HG02763 (cell line): ENCODE data around the gene MCHR1.
A peak's percentile ranks its signal among the peaks of the same experiment; 100 is the strongest.

Experiments
- ATAC-seq: cut with Tn5 transposase; IDR thresholded peaks from one replicate; pipeline ENCODE4 v1.9.1; 2021; ENCODE audit warnings: mild to moderate bottlenecking, moderate library complexity; ENCODE audit not compliant: unreplicated experiment

Gene MCHR1, protein sequence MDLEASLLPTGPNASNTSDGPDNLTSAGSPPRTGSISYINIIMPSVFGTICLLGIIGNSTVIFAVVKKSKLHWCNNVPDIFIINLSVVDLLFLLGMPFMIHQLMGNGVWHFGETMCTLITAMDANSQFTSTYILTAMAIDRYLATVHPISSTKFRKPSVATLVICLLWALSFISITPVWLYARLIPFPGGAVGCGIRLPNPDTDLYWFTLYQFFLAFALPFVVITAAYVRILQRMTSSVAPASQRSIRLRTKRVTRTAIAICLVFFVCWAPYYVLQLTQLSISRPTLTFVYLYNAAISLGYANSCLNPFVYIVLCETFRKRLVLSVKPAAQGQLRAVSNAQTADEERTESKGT

DNA sequence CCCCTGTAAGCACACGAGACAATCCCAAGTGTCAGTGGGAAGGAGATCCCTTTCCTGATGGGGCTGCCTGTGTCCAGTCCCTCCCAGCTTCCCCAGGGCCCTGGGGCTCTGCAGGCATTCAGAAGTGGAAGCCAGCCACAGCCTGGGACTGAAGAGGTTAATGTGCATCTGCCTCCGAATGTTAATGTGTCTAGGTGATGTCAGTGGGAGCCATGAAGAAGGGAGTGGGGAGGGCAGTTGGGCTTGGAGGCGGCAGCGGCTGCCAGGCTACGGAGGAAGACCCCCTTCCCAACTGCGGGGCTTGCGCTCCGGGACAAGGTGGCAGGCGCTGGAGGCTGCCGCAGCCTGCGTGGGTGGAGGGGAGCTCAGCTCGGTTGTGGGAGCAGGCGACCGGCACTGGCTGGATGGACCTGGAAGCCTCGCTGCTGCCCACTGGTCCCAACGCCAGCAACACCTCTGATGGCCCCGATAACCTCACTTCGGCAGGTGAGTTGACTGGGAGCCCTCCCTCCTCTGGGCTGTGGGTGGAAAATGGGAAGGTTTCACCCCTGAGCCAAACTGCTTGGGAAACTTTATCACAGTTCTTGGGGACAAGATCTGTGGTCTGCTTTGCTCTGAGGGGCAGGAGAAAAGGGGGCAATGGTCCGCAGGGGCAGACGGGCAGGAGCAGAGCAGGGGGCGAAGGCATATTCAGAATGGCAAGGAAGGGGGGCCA is at the start of gene MCHR1:
TSS of gene MCHR1 (plus strand) at position 236 of the 715 bp plus-strand sequence. CDS start at position 405, 169 bp downstream.
- no peak for ATAC-seq

DNA sequence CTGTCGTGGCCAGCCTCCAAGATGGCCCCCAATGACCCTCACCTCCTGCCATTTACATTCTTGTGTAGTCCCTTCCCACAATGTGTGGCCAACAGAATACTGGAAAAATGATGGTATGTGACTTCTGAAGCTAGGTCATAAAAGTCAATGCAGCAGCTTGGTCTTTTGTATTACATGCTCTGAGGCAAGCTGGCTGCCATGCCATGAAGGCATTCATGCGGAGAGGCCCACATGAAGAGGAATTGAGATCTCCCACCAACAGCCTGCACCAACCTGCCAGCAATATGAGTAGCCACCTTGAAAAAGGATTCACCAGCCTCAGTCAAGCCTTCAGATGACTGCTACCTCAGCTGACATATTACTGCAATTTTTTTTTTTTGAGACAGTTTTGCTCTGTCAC is 47.4 kb upstream of the MCHR1 start:
- no peak for ATAC-seq

DNA sequence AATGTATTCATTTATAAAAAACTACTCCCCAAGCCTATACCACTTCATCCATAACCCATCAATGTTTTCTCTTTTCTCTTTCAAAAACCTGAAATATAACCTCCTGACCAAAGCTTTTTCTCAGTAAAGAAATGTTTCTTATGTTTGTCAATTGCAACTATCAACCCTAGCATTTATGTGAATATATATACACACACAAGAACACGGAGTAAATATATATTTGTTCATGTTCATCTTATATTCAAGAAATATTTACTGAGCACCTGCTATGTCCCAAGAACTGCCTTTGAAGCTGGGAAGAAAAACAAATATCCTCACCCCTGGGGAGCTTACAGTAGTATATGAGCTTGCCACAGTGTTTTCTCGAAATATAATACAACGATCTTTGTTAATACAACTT is 46.2 kb upstream of the MCHR1 start:
- ATAC-seq, result no peak

DNA sequence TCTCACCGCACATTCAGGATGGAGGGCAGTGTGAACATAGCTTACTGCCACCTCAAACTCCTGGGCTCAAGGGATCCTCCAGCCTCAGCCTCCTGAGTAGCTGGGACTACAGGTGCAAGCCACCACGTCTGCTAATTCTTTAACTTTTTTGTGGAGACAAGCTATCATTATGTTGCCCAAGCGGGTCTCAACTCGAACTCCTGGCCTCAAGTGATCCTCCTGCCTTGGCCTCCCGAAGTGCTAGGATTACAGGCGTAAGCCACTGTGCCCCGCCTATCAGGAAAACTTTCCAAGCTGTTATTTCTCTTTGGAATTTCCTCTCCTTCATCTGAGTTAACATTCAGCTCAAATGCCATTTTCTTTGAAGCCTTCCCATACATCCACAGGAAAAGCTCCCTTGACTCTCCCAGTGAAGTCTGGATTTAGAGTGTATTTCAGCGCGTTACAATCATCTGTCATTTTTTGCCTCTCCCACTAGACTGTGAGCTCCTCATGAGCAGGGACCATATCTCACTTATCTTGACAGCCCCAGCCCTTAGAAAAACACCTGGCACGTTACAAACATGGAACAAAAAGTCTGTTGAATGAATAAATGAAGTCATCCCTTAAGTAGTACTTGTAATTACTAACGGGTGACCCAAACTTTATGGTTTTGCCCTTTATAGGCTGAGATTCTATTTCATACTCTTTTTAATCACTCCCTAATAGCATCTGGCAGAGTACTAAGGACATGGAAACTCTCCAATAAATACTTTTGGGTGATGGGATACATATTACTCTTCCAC is 45.0 kb upstream of the MCHR1 start:
- no peak for ATAC-seq

DNA sequence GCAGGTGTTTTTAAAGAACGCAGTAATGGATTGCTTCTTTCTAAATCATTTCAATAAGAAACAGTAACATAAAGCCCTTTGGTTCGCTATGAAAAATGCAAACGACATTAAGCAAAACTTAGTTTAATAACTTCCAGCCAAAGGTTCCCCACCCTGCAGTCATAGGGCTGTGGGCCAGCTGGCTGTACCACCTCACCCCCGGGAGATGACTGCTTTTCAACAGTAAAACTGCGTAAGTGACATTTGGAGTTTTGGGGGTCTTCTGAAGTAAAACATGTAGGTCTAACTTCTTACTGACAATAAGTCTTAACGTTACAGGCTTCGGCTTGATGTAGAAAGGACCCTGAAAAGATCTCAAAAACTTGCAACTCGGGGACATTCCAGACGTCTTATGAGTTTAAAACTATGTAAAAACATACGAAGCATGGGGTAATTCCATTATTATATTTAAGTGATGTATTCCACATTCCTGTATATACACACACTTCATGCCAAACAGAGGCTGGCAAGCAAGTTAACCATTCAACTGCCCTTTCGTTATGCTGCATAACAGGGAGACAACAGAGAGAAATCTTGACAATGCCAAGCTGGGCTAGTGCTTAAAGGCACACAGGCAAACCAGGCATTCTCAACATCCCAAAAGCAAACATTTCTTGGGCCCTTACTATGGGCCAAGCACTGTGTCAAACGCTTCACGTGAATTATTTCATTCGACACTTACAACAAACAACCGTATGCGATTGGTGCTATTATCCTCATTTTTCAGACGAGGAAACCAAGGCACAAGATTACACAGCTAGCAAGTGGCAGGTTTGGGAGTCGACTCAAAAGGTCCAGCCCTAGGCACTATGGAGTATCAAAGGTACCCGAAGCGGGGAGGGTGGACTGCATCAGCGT is 44.0 kb upstream of the MCHR1 start:
- no peak for ATAC-seq

DNA sequence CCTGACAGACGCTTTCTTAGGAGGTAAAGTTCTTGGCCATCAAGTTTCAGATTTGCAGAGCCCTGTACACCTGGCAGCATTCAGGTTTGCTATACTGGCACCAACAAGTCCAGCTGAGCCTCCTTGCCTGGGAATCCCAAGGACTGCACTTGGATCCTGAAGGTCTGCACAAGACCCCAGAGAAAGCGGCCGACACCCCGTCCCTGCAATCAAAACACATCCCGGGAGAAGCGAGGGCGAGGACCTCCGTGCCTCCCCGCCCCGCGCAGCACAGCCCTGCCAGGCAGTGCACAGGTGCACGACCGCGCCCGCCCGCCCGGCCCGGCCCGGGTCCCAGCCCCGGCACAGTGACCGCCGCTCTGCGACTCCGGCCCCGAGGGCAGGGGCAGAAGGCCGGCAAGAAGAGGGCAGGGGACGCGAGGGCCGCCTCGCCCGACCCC is 43.3 kb upstream of the MCHR1 start:
- peak; percentile 10 for ATAC-seq

DNA sequence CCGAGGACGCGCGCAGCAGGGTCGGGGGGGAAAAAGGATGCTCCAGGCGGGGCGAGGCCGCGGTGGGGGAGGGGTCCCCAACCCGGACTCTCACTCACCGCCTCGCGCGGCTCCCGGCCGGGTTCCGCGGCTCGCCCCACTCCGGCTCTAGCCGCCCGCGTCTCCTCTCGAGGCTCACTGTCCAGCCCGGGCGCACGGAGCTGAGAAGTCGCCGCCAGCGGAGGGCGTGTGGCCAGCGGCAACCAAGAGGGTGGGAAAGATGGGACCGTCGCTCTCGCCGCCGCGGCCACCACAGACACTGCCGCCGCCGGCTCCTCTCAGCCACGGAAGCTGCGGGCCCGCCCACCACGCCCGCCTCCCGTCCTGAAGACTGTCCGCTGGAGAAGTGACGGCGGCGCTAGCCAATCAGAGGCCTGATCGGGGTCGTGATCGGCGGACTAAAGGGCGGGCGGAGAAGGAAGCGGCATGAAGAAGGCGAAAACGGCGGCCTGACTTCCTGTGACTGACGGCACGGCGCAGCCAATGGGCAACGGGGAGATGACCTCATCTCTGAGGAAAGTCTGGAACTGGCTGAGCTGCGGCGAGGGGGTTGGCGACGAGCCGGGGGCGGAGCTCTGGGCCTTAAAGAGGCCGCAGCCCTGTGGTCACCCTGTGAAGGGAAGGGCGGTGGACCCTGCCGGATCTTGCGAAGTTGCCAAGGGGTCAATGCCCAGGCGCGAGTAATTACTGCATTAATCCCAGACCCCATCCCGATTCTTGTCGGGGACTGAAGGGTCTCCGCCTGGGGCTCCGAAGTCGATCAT is 42.7 kb upstream of the MCHR1 start, which contains the start of gene MRTFA:
TSS of gene MRTFA (minus strand) at position 340 of the 803 bp plus-strand sequence.
- ATAC-seq, result peak; percentile 91

DNA sequence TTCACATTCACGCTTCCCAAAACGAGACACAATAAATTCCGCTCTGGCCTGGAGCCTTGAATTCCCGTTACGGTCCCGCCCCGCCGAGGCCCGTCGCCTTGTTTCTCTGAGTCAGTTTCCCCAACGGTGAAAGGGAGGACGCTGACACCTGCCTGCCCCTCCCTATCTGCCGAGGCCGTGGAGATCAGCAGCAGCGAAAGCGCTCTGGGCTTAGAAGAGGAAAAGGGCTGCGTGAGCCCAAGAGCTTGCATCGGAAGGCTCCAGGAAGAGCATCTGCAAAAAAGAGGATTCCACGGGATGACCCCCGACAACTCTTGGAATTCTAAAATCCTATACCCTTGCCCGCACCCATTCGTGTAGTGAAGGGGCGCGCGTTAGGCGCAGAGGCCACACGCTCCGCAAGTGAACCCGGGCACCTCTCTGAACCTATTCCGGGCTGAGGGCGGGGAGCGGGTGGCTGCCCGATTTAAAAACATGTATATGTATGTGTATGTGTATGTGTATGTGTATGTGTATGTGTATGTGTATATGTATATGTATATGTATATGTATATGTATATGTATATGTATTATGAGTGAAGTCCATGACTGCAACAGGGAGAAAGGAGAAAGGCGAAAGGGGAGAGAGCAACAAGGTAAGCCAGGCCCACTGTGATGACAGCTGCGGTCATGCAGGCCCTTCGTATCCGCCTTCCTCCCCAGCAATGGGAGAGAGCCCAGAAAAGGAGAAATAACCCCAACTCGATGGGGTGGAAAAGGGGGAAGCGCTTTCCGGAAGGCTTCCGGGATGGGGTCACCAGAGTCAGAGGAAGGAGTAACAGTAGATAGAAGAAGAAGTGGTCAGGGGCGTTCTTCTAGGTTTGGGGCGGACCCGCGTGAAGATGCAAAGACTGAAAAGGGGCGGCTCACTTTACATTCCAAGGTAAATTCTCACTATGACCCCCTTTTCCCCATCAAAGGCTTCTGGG is 41.8 kb upstream of the MCHR1 start:
- peak; percentile 4 for ATAC-seq

DNA sequence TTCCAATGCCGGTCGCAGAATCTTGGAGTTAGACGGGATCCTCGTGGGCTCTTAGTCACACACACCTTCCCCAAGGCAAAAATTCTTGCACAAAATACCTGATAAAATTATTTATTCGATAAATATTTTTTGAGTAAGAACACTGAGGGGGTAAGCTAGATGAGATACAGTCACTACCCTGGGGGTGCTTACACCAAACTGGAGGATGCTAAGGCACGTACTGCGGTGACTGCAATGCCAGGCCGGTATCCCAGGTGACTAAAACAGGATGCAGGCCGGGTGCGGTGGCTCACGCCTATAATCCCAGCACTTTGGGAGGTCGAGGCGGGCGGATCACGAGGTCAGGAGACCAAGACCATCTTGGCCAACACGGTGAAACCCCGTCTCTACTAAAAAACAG is 41.0 kb upstream of the MCHR1 start:
- no peak for ATAC-seq

DNA sequence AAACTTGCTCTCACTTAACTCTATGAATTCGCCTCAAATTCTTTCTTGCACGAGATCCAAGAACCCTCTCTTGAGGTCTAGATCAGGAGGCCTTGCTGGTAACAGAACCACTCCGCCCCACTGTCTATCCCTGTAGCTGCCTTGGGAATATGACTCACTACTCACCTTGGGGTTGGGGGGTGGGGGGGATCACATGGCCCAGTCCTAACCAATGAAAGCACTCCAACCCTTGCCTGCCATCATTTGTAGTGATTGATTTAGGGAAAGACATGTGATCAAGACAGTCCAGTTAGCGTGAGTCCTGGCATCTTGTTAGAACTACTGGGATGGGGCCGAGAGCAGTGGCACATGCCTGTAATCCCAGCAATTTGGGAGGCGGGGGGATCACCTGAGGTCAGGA is 38.0 kb upstream of the MCHR1 start:
- no peak for ATAC-seq

DNA sequence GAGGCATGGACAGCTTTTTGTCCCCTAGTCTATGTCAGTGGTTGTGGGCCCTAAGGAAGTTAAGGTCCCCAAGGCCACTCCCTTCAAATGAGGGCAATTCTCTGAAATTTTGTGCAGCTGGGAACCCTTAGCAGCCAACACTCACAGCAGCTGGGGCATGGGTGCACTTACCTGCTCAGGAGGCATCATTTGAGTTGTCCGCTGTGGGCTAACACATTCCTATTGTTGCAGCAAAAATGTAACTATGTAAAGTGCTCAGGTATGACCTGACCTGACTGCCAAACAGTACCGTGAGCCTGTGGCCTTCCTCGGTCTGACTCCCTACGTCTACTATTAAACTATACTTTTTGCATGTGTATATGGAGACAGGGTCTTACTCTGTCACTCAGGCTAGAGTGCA is 37.0 kb upstream of the MCHR1 start:
- ATAC-seq, result no peak

DNA sequence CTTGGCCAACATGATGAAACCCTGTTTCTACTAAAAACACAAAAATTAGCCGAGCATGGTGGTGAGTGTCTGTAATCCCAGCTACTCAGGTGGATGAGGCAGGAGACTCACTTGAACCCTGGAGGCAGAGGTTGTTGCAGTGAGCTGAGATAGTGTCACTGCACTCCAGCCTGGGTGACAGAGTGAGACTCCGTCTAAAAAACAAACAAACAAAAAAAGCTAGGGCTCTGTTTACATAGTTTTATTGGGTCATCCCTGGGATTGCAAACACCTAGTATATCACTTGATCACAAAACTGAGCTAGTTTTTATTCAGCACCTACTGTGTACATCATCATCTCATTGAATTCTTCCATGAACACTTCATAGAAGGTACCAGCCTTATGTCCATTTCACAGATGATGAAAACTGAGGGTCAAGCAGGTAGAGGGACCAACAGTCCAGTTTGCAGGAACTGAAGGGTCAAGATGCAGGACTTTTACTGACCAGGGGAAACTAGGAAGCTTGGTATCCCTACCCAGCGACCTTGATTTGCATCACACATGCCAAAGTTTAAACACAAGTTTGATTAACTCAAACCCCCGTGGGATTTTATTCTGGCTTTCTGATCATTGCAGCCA is 33.6 kb upstream of the MCHR1 start:
- no peak for ATAC-seq

DNA sequence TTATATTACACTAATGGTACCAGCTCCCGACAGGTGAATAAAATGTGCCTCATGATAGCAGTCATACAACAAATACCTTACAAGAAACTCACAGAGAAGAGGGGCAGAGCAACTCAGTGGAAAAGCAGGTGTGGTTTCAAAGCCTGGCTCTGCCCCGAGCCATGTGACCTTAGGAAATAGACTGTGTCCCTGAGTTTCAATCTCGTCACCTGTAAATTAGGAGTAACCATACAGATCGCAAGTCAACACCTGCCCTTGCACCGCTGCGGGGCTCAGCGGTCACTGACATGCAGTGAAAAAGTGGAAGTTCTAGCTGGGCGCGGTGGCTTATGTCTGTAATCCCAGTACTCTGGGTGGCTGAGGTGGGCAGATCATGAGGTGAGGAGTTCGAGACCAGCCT is 30.9 kb upstream of the MCHR1 start:
- no peak for ATAC-seq

DNA sequence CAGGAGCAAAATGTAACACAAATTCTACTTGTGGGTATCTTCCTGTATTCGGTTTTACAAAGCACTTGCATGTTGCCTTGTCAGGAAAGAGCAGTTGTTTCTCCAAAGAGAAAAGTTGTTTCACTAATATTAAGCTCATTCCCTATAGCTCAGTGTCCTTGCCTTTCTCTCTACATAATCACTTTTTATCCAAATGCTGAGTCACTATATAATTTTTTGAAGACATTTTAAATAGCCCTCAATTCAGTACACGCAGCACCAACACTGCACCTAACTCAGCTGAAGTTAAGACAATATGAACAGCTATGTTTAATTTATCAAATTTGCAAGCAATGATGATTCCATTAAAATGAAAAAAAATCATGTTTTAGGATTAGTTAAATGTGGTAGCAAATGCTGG is 28.2 kb upstream of the MCHR1 start:
- ATAC-seq, result no peak

DNA sequence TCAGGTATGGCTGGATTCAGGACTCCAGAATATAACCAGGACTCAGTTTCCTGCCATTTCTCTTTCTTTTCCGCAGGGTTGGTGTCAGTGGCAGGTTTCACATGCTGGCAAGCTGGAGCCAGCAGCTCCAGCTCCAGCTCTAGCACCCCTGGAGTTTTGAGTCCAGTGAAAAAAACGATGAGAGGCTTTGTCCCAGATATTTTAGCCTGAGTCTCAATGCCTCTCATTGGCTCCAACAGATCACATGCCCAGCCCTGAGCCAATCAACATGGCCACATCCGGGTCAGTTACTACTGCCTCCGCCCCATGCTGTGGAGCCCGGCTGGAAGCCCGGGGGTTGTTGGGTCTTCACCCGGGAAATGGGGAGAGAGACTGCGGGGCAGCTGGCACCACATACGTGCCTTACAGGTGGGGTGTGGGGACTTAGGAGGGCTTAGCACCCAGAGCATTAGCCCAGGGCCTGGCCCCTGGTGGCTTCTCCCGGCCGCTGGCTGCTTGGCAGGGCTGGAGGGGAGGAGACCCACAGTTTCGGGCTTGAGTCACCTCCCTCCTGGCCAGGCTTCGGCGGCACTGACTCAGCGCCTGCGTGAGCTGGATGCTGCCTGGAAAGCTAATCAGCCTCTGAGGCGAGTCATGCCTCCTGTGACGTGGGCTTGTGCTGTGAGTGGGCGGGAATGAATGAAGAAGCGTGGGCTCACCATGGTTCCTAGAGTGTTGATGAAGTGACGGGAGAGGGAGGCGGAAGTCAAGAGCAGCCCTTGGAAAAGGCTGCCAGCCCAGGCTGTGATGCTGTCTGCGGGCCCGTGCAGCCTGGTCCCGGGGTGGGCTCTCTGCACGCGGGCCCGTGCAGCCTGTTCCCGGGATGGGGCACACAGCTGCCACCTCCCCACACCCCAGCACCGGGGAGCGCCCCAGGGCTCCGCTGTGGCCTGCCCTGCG is 27.5 kb upstream of the MCHR1 start:
- peak; percentile 69 for ATAC-seq

DNA sequence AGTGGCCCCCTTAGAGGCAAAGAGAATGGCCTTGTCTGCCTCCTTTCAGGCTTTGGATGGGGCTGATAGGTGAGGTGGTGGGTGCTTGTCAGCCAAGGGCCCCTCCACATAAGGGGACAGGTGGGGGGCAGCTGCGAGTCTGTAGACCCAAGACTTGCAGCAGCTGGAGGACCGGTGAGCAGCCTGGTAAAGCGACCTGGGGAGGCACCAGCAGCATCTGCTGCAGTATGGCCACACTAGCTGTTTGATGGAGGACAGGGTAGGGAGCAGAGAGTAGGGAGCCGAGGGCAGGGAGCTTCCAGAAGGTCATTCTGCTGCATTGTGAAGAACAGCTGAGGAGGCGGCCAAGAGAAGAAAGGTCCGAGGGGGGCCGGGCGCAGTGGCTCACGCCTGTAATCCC is 25.9 kb upstream of the MCHR1 start:
- ATAC-seq, result no peak
